HepG2 (cell line): ENCODE measurements around the gene HDLBP. TPM values are rescaled to one million over a fixed set of nuclear protein-coding genes. Genes with fewer than 3 reads are reported as not detected.

ENCODE experiments used
- ARHGAP35 ChIP-seq: sonication (generic); formaldehyde crosslinking; IDR thresholded peaks from 2 replicates; pipeline ENCODE4 v1.9.0; 2022; ENCODE audit warnings: mild to moderate bottlenecking, inconsistent platforms, moderate library complexity, missing genetic modification reagents, borderline replicate concordance
- BCL6 ChIP-seq: IDR thresholded peaks from 2 replicates; pipeline ENCODE4 v1.6.1; 2016; ENCODE audit warnings: missing genetic modification reagents, missing compliant biosample characterization
- CC2D1A ChIP-seq: sonication (generic); formaldehyde crosslinking; IDR thresholded peaks from 2 replicates; pipeline ENCODE4 v1.8.1; 2023; ENCODE audit warnings: mild to moderate bottlenecking, missing genetic modification reagents
- HOXA9 ChIP-seq: sonication (generic); formaldehyde crosslinking; IDR thresholded peaks from 2 replicates; pipeline ENCODE4 v1.8.1; 2022; ENCODE audit warnings: missing genetic modification reagents, mild to moderate bottlenecking, moderate library complexity, borderline replicate concordance
- ISX ChIP-seq: sonication (generic); formaldehyde crosslinking; conservative IDR thresholded peaks from 2 replicates; pipeline ENCODE4 v1.5.0; 2020; ENCODE audit warnings: missing genetic modification reagents
- LRRFIP1 ChIP-seq: sonication (generic); formaldehyde crosslinking; conservative IDR thresholded peaks from 2 replicates; pipeline ENCODE4 v1.4.0; 2020; ENCODE audit warnings: missing genetic modification reagents
- MTA1 ChIP-seq: sonication (generic); formaldehyde crosslinking; IDR thresholded peaks from 2 replicates; pipeline ENCODE4 v1.4.0; 2020; ENCODE audit warnings: missing genetic modification reagents, mild to moderate bottlenecking, borderline replicate concordance
- SALL2 ChIP-seq: sonication (generic); formaldehyde crosslinking; IDR thresholded peaks from 2 replicates; pipeline ENCODE4 v1.8.1; 2023; ENCODE audit warnings: mild to moderate bottlenecking, missing genetic modification reagents, inconsistent platforms
- SP1 ChIP-seq, 2 experiments: fragments of 450-650 bp in 1 of 2; sonication (generic) in 1 of 2; formaldehyde crosslinking in 1 of 2; IDR thresholded peaks; 2 replicates each; pipeline versions ENCODE4 v1.4.0 to v1.6.1; 2016 to 2020; ENCODE audit warnings: missing genetic modification reagents in 1 of 2
- SRSF4 ChIP-seq: fragments of 200-400 bp; formaldehyde crosslinking; IDR thresholded peaks from one replicate; pipeline ENCODE4 v1.6.1; 2018; ENCODE audit warnings: mild to moderate bottlenecking, low read depth, low read length, moderate library complexity; ENCODE audit not compliant: poor library complexity, severe bottlenecking
- TBX2 ChIP-seq: sonication (generic); formaldehyde crosslinking; IDR thresholded peaks from 2 replicates; pipeline ENCODE4 v1.5.0; 2020; ENCODE audit warnings: missing genetic modification reagents, mild to moderate bottlenecking, borderline replicate concordance
- TFAP4 ChIP-seq: sonication (generic); IDR thresholded peaks from 2 replicates; pipeline ENCODE4 v1.6.1; 2016; ENCODE audit warnings: low read depth, borderline replicate concordance
- ZFP41 ChIP-seq: sonication (generic); formaldehyde crosslinking; IDR thresholded peaks from 2 replicates; pipeline ENCODE4 v1.4.0; 2020; ENCODE audit warnings: mild to moderate bottlenecking, missing genetic modification reagents, borderline replicate concordance
- ZNF552 ChIP-seq: sonication (generic); formaldehyde crosslinking; IDR thresholded peaks from 2 replicates; pipeline ENCODE4 v1.9.0; 2022; ENCODE audit warnings: missing genetic modification reagents, mild to moderate bottlenecking, borderline replicate concordance
- ZNF737 ChIP-seq: sonication (generic); formaldehyde crosslinking; IDR thresholded peaks from 2 replicates; pipeline ENCODE4 v1.5.0; 2020; ENCODE audit warnings: missing genetic modification reagents, mild to moderate bottlenecking, borderline replicate concordance
- ZNF781 ChIP-seq: sonication (generic); formaldehyde crosslinking; IDR thresholded peaks from 2 replicates; pipeline ENCODE4 v1.5.1; 2020; ENCODE audit warnings: borderline replicate concordance, mild to moderate bottlenecking, missing genetic modification reagents; ENCODE audit errors: not compliant biosample characterization
- polyA plus RNA-seq, 8 experiments: library from polyadenylated mRNA; depleted of rRNA in 3 of 8; stranded (reverse) in 7 of 8; unstranded in 1 of 8; fragments of >200 nt; fragmentation: Illumina TruSeq in 4 of 8; extraction: Trizol in 4 of 8; gene quantifications; 2 replicates each; pipeline versions ENCODE4 v1.2.1 to v1.2.3, GENCODE V29; 2011 to 2016; ENCODE audit warnings: low read depth in 4 of 8, missing spikeins in 1 of 8, mixed read lengths in 1 of 8; ENCODE audit not compliant: insufficient read depth in 1 of 8
- total RNA-seq, 5 experiments: library from RNA; depleted of rRNA; stranded (reverse); fragments of >200 nt; fragmentation: Illumina TruSeq; extraction: Trizol; gene quantifications; 2 replicates each; pipeline ENCODE4 v1.2.3, GENCODE V29; 2016; ENCODE audit warnings: low read depth in 1 of 5
- TF ChIP-seq, protein P1 (sequence below): sonication (generic); formaldehyde crosslinking; IDR thresholded peaks from 2 replicates; pipeline ENCODE4 v1.4.0; 2020; ENCODE audit warnings: missing genetic modification reagents
- TF ChIP-seq, protein P2 (sequence below): sonication (generic); formaldehyde crosslinking; IDR thresholded peaks from 2 replicates; pipeline ENCODE4 v1.4.0; 2020; ENCODE audit warnings: missing genetic modification reagents

HDLBP gene
- total and polyA plus RNA-seq, 2 of the 13 experiments (the other 11 are each of a cell fraction or from before 2014, with no cell fraction given), result 464 to 707 TPM

- TF ChIP-seq SRSF4, result no peak
- no peak for TF ChIP-seq CC2D1A (CRISPR knock-in tag)
- no peak for TF ChIP-seq ZNF737 (CRISPR knock-in tag)
- 0 out of 2 replicates have a peak, but pooled peaks have one; percentile 29 for TF ChIP-seq ARHGAP35
- TF ChIP-seq TBX2, result peak; percentile 75
- TF ChIP-seq, protein P1, sequence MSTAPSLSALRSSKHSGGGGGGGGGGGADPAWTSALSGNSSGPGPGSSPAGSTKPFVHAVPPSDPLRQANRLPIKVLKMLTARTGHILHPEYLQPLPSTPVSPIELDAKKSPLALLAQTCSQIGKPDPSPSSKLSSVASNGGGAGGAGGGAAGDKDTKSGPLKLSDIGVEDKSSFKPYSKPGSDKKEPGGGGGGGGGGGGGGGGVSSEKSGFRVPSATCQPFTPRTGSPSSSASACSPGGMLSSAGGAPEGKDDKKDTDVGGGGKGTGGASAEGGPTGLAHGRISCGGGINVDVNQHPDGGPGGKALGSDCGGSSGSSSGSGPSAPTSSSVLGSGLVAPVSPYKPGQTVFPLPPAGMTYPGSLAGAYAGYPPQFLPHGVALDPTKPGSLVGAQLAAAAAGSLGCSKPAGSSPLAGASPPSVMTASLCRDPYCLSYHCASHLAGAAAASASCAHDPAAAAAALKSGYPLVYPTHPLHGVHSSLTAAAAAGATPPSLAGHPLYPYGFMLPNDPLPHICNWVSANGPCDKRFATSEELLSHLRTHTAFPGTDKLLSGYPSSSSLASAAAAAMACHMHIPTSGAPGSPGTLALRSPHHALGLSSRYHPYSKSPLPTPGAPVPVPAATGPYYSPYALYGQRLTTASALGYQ (CRISPR knock-in tag), result peak; percentile 80; the same call in 1 of the 2 replicates
- TF ChIP-seq MTA1 (CRISPR knock-in tag), result peak; percentile 96
- TF ChIP-seq, protein P2, sequence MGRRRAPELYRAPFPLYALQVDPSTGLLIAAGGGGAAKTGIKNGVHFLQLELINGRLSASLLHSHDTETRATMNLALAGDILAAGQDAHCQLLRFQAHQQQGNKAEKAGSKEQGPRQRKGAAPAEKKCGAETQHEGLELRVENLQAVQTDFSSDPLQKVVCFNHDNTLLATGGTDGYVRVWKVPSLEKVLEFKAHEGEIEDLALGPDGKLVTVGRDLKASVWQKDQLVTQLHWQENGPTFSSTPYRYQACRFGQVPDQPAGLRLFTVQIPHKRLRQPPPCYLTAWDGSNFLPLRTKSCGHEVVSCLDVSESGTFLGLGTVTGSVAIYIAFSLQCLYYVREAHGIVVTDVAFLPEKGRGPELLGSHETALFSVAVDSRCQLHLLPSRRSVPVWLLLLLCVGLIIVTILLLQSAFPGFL (CRISPR knock-in tag), result no peak
- TF ChIP-seq BCL6, result 0 out of 2 replicates have a peak, but pooled peaks have one; percentile 38
- TF ChIP-seq ISX (CRISPR knock-in tag), result no peak
- TF ChIP-seq SP1 (IDR thresholded peaks at IDR 0.05), result no peak
- 0 out of 2 replicates have a peak, but pooled peaks have one; percentile 35 for TF ChIP-seq SP1 (CRISPR knock-in tag; IDR thresholded peaks at IDR 0.05)
- TF ChIP-seq ZNF552, result no peak; the same call in 1 of the 2 replicates
- TF ChIP-seq ZNF781 (CRISPR knock-in tag), result peak; percentile 42
- TF ChIP-seq LRRFIP1, result no peak
- no peak for TF ChIP-seq ZFP41
- 0 out of 2 replicates have a peak, but pooled peaks have one; percentile 25 for TF ChIP-seq SALL2
- TF ChIP-seq HOXA9 (CRISPR knock-in tag), result no peak
- TF ChIP-seq TFAP4, result peak; percentile 43; the same call in 1 of the 2 replicates
Observed at GRCh38 chr2:241224018-241224850, 91.2 kb downstream of the HDLBP start (continued).
